ENCODE measurements around the gene CIPC. TPM values are rescaled to one million over a fixed set of nuclear protein-coding genes. Genes with fewer than 3 reads are reported as not detected.

The CIPC gene
- polyA plus RNA-seq, 1 donor from 2014 or later = 36.7 TPM

DNA sequence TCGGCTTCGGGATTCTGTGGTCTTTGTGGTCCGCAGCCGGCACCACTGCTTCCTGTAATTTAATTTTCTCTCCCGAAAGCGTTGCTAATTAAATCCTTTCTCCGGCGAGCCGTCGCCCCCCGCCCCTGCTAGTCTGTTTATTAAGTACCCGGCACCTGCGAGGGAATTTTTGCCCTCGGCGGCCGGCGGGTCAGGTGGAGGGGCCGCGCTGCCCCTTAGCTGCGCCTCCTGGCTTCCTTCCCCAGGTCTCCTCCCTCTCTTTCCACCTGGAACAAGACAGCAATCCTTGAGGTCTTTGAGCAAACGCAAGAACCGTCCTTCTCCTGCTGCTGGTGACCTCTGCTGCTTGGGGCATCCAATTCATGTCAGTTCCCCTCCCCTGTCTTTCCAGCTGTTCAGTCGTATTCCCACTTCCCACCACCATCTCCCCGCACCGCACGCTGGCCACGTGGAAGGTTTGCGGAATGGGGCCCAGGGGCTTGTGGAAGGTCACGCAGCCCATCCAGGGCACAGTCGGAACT, 27.3 kb downstream of the CIPC start:
- Histone ChIP-seq H3K4me2 (ENCODE audit: low read length) (no peak overlapping the region), H3K9me2 (ENCODE audit: insufficient read depth, low read length) (no peaks in the 10 kb centered on the region), H3K9ac (ENCODE audit: low read length) (no peak overlapping the region), H2AFZ (ENCODE audit: low read depth, low read length) (no peak overlapping the region), H3F3A (ENCODE audit: insufficient read depth, low read length, poor library complexity, severe bottlenecking) (no peaks in the 10 kb centered on the region), H4K20me1 (ENCODE audit: insufficient read depth) (no peaks in the 10 kb centered on the region), H3K27me3 (ENCODE audit: insufficient read depth, low read depth, low read length) (peaks cover 41% of the 10 kb centered on the region), H3K4me3 (ENCODE audit: low read length) (peak overlapping the region; percentile 57), H3K9me3 (ENCODE audit: low read length) (no peaks in the 10 kb centered on the region), H3K79me2 (replicated peaks; ENCODE audit: insufficient read depth, low read length) (no peaks in the 10 kb centered on the region), H3K27ac (ENCODE audit: low read length) (no peak overlapping the region), H3K36me3 (ENCODE audit: insufficient read depth, low read length) (no peaks in the 10 kb centered on the region)
- no peak for TF ChIP-seq SMC3 (conservative IDR thresholded peaks at IDR 0.05; ENCODE audit: poor library complexity)
- TF ChIP-seq, protein P1, sequence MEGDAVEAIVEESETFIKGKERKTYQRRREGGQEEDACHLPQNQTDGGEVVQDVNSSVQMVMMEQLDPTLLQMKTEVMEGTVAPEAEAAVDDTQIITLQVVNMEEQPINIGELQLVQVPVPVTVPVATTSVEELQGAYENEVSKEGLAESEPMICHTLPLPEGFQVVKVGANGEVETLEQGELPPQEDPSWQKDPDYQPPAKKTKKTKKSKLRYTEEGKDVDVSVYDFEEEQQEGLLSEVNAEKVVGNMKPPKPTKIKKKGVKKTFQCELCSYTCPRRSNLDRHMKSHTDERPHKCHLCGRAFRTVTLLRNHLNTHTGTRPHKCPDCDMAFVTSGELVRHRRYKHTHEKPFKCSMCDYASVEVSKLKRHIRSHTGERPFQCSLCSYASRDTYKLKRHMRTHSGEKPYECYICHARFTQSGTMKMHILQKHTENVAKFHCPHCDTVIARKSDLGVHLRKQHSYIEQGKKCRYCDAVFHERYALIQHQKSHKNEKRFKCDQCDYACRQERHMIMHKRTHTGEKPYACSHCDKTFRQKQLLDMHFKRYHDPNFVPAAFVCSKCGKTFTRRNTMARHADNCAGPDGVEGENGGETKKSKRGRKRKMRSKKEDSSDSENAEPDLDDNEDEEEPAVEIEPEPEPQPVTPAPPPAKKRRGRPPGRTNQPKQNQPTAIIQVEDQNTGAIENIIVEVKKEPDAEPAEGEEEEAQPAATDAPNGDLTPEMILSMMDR (IDR thresholded peaks at IDR 0.05; ENCODE audit: poor library complexity, severe bottlenecking) = peak; percentile 9

DNA sequence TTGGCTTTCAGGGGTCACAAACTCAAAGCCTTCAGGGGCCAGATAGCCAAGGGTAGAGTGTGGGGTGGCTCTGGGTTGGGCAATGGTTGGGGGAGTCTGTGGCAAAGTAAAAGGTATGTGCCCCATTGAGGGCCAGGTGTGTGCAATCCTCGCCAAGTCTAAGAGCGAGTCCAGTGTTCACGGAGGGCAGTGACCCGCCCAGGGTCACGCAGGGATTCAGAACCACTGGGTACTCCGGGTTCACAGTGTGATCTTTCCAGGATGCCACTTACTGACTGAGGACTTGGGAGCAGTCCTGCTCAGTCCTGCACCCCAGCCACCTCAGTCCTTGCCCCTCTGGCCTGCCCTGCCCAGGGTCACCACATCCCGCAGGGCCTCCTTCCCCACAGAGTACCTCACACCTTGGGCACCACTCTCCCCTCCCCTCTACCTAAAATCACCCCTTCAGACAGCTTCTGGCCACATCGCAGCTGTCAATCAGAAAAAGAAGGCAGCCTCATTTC, 27.8 kb downstream of the CIPC start:
- Histone ChIP-seq H3K4me3 (ENCODE audit: low read length) (no peak overlapping the region), H2AFZ (ENCODE audit: low read depth, low read length) (no peak overlapping the region), H3F3A (ENCODE audit: insufficient read depth, low read length, poor library complexity, severe bottlenecking) (no peaks in the 10 kb centered on the region), H3K27me3 (ENCODE audit: insufficient read depth, low read depth, low read length) (peaks cover 41% of the 10 kb centered on the region), H3K27ac (ENCODE audit: low read length) (no peak overlapping the region), H3K36me3 (ENCODE audit: insufficient read depth, low read length) (no peaks in the 10 kb centered on the region), H3K9me2 (ENCODE audit: insufficient read depth, low read length) (no peaks in the 10 kb centered on the region), H3K4me2 (ENCODE audit: low read length) (no peak overlapping the region), H4K20me1 (ENCODE audit: insufficient read depth) (no peaks in the 10 kb centered on the region), H3K79me2 (replicated peaks; ENCODE audit: insufficient read depth, low read length) (no peaks in the 10 kb centered on the region), H3K9me3 (ENCODE audit: low read length) (no peaks in the 10 kb centered on the region), H3K9ac (ENCODE audit: low read length) (no peak overlapping the region)
- TF ChIP-seq, protein P2, sequence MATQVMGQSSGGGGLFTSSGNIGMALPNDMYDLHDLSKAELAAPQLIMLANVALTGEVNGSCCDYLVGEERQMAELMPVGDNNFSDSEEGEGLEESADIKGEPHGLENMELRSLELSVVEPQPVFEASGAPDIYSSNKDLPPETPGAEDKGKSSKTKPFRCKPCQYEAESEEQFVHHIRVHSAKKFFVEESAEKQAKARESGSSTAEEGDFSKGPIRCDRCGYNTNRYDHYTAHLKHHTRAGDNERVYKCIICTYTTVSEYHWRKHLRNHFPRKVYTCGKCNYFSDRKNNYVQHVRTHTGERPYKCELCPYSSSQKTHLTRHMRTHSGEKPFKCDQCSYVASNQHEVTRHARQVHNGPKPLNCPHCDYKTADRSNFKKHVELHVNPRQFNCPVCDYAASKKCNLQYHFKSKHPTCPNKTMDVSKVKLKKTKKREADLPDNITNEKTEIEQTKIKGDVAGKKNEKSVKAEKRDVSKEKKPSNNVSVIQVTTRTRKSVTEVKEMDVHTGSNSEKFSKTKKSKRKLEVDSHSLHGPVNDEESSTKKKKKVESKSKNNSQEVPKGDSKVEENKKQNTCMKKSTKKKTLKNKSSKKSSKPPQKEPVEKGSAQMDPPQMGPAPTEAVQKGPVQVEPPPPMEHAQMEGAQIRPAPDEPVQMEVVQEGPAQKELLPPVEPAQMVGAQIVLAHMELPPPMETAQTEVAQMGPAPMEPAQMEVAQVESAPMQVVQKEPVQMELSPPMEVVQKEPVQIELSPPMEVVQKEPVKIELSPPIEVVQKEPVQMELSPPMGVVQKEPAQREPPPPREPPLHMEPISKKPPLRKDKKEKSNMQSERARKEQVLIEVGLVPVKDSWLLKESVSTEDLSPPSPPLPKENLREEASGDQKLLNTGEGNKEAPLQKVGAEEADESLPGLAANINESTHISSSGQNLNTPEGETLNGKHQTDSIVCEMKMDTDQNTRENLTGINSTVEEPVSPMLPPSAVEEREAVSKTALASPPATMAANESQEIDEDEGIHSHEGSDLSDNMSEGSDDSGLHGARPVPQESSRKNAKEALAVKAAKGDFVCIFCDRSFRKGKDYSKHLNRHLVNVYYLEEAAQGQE (IDR thresholded peaks at IDR 0.05; ENCODE audit: borderline replicate concordance) = no peak
- TF ChIP-seq POLR2AphosphoS5 (IDR thresholded peaks at IDR 0.05) (no peak), EP300 (conservative IDR thresholded peaks at IDR 0.05; ENCODE audit: poor library complexity, severe bottlenecking) (no peak), EZH2 (IDR thresholded peaks at IDR 0.05; ENCODE audit: borderline replicate concordance, insufficient read depth, low read length, poor library complexity, severe bottlenecking) (no peak), MXI1 (conservative IDR thresholded peaks at IDR 0.05; ENCODE audit: poor library complexity, severe bottlenecking) (no peak), SMC3 (conservative IDR thresholded peaks at IDR 0.05; ENCODE audit: poor library complexity) (no peak), TAF1 (IDR thresholded peaks at IDR 0.05; ENCODE audit: low read depth) (no peak), RAD21 (conservative IDR thresholded peaks at IDR 0.05) (no peak)
- TF ChIP-seq, protein P1 (IDR thresholded peaks at IDR 0.05; ENCODE audit: poor library complexity, severe bottlenecking) = no peak

Measured in neural cell (in vitro differentiated cells).